Measurements from ENCODE around the gene MACROD2.

DNA sequence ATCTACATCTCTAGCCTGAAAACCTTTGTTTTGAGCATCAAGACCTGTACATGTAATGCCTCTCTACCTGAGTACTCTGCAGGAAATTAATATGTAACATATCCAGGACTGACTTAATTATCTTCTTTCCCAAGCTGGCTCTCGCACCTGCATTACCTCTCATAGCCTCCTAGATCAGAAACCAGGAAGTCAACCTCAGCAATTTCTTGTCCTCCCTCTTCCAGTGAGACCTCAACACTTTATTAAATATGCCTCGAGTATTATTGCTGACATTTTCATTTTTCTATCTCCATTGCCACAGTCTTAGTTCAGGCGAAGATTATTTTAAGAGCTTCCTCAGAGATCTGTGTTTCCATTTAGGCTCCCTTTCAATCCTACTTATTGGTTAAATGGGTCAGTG, 69.0 kb downstream of the MACROD2 start:
- TF ChIP-seq, protein P1, sequence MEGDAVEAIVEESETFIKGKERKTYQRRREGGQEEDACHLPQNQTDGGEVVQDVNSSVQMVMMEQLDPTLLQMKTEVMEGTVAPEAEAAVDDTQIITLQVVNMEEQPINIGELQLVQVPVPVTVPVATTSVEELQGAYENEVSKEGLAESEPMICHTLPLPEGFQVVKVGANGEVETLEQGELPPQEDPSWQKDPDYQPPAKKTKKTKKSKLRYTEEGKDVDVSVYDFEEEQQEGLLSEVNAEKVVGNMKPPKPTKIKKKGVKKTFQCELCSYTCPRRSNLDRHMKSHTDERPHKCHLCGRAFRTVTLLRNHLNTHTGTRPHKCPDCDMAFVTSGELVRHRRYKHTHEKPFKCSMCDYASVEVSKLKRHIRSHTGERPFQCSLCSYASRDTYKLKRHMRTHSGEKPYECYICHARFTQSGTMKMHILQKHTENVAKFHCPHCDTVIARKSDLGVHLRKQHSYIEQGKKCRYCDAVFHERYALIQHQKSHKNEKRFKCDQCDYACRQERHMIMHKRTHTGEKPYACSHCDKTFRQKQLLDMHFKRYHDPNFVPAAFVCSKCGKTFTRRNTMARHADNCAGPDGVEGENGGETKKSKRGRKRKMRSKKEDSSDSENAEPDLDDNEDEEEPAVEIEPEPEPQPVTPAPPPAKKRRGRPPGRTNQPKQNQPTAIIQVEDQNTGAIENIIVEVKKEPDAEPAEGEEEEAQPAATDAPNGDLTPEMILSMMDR (IDR thresholded peaks at IDR 0.05) = no peak
- TF ChIP-seq POLR2A (IDR thresholded peaks at IDR 0.05) = no peak
